Stimulated activated memory B cell treated with anti-CD40 and anti-IgM and Interleukin-4, amounts not matched to agents 10 μg/mL and 1 μg/mL and 100 μg/mL, for 72 hours (primary cell): ENCODE measurements around the gene TTYH1.
A peak's percentile ranks its signal among the peaks of the same experiment; 100 is the strongest.

ENCODE experiments used
- ATAC-seq: fragments of 150-1000 bp; cut with Tn5 transposase; 2 replicates; pipeline ENCODE4 v1.10.0; 2021
- H3K27ac Mint-ChIP-seq: one replicate; pipeline ENCODE4 v1.8.0; 2022; ENCODE audit warnings: mild to moderate bottlenecking, mixed read lengths
- H3K27me3 Mint-ChIP-seq: one replicate; pipeline ENCODE4 v1.8.0; 2022; ENCODE audit warnings: mixed read lengths
- H3K36me3 Mint-ChIP-seq: one replicate; pipeline ENCODE4 v1.8.0; 2022; ENCODE audit warnings: mixed read lengths
- H3K4me1 Mint-ChIP-seq: one replicate; pipeline ENCODE4 v1.8.0; 2022; ENCODE audit warnings: mixed read lengths
- H3K4me3 Mint-ChIP-seq: one replicate; pipeline ENCODE4 v1.8.0; 2022; ENCODE audit warnings: mild to moderate bottlenecking, moderate library complexity, mixed read lengths
- H3K9me3 Mint-ChIP-seq: one replicate; pipeline ENCODE4 v1.8.0; 2022; ENCODE audit warnings: mixed read lengths

TTYH1 gene

DNA sequence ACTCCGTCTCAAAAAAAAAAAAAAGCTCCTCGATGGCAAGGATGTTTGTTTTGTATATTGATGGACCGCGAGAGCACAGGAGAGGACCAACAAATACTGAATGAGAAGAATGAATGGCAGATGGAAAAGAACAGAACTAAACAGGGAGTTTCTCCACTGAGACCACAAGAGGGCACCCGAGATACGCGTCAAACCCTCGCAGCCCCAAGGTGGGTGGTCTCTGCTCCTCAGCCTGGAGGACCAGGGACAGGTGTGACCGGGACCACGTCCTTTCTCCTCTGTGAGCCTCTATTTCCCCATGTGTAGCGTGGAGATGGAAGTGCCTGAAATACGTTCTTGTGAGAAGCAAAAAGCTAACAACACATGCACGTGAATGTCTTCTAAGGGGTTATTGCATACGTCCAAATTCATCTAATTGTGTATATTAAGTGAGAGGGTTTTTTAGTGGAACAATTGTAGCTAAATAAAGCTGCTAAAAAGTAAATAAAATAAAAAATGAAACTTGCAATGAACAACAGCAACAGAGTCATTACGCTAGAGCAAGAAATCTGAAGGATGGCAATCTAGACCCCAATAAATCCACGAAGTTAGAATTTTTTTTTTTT, 66.2 kb downstream of the TTYH1 start:
- Mint-ChIP-seq H3K27ac (no peak overlapping the region), H3K27me3 (peaks cover 97% of the 10 kb centered on the region), H3K4me1 (peaks cover 43% of the 10 kb centered on the region), H3K9me3 (no peaks in the 10 kb centered on the region), H3K4me3 (no peak overlapping the region), H3K36me3 (no peaks in the 10 kb centered on the region)
- peak; percentile 64 for ATAC-seq

DNA sequence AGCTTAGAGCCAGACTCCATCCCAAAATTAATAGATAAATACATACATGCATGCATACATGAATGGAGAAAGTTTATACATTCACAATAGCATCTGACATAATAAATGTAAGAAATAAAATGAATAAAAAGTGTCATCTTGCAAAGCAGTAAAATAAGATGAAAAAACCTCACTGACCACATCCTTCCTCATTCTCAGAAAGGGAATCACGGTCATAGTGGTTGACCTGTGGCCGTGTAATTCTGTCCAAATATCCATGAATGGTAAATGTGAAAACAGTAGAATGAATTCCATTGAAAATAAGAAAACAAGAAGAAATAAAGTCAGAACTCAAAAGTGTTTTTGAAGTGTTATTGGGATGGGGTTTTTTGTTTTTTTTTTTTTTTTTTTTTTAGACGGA, 67.6 kb downstream of the TTYH1 start:
- Mint-ChIP-seq H3K4me3 (no peak overlapping the region), H3K9me3 (no peaks in the 10 kb centered on the region), H3K27ac (no peak overlapping the region), H3K36me3 (no peaks in the 10 kb centered on the region), H3K4me1 (peaks cover 43% of the 10 kb centered on the region), H3K27me3 (peaks cover 82% of the 10 kb centered on the region)
- ATAC-seq = no peak

DNA sequence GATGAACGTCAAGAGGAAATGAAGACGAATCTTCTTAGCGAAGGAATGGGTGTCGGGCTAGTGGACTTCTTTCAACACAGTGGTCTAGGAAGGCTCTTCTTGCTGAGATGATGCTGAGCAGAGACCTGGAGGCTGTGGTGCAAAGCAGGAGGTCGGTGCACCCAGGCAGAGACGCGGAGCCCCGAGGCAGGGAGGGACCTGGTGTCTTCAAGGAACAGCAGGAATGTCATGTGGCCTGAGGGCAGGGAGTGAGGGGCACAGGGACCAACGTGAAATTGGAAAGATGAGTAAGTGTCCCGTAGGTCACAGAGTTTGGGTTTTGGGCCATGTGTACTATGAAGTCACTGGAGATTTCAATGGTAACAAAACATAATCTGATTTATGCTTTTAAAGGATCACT, 69.2 kb downstream of the TTYH1 start:
- H3K27ac Mint-ChIP-seq = no peak overlapping the region
- no peak for ATAC-seq
- no peaks in the 10 kb centered on the region for H3K9me3 Mint-ChIP-seq
- H3K4me1 Mint-ChIP-seq = peaks cover 42% of the 10 kb centered on the region
- H3K4me3 Mint-ChIP-seq = no peak overlapping the region
- H3K27me3 Mint-ChIP-seq = peaks cover 74% of the 10 kb centered on the region
- no peaks in the 10 kb centered on the region for H3K36me3 Mint-ChIP-seq

DNA sequence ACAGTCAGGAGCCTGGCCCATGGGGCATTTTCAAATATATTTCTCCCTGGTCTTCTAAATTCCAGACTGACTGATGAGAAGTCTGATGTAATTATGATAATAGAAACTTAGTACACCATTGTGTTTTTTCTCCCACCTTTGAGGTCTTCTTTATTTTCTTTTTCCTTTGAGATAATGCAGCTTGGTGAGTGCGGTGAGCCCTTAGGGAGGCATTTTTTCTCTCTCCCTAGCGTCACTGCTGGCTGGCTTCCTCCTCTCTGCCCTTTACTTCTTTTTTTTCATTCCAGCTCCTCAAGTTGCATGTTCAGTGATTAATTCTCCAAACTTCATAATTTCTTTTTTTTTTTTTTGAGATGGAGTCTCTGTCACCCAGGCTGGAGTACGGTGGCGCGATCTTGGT, 70.6 kb downstream of the TTYH1 start:
- H3K36me3 Mint-ChIP-seq = no peaks in the 10 kb centered on the region
- H3K4me1 Mint-ChIP-seq = peaks cover 39% of the 10 kb centered on the region
- H3K27ac Mint-ChIP-seq = no peak overlapping the region
- H3K27me3 Mint-ChIP-seq = peaks cover 74% of the 10 kb centered on the region
- no peak overlapping the region for H3K4me3 Mint-ChIP-seq
- no peak for ATAC-seq
- peaks cover 2% of the 10 kb centered on the region for H3K9me3 Mint-ChIP-seq
